Gastrocnemius medialis (tissue), 4 donors: ENCODE measurements around the gene TMPRSS9.

Source experiments
- CTCF ChIP-seq, 5 experiments: fragments of 450-650 bp in 3 of 5; fragments of 200-600 bp in 2 of 5; sonication (generic) in 2 of 5; IDR thresholded peaks in 4 of 5; conservative IDR thresholded peaks in 1 of 5; 1 replicate in 4 of 5; 2 replicates in 1 of 5; pipeline ENCODE4 v1.5.1; 2016 to 2019; ENCODE audit warnings: antibody characterized with exemption in 5 of 5, mild to moderate bottlenecking in 3 of 5, moderate library complexity in 3 of 5
- POLR2A ChIP-seq, 2 donors: fragments of 450-650 bp; IDR thresholded peaks; one replicate each; pipeline ENCODE4 v1.6.1; 2017; ENCODE audit warnings: antibody characterized with exemption in 2 of 2, mild to moderate bottlenecking in 2 of 2, moderate library complexity in 2 of 2

- TF ChIP-seq CTCF (IDR thresholded peaks at IDR 0.05 in 4 of 5, conservative IDR thresholded peaks at IDR 0.05 in 1 of 5) (no peak), POLR2A (IDR thresholded peaks at IDR 0.05) (no peak)
These were observed 22.6 kb downstream of the TMPRSS9 start for GRCh38 chr19:2382530-2383222.
